HEK293 (cell line): ENCODE data around the gene PLSCR1.

ENCODE experiments used
- CTCF ChIA-PET: fragments of 350-600 bp; formaldehyde crosslinking; extraction: SDS; loops from one replicate; lab custom pipeline; 2021; ENCODE audit warnings: antibody characterized with exemption; lab: Yijun Ruan, JAX
- POLR2A ChIA-PET: fragments of 300-600 bp; formaldehyde crosslinking; extraction: SDS; loops from one replicate; lab custom pipeline; 2020; ENCODE audit warnings: antibody characterized with exemption, inconsistent platforms; lab: Yijun Ruan, JAX
- H3K27ac ChIP-seq: fragments of 200-500 bp; sonication (Bioruptor generic); 2 replicates; pipeline ENCODE4 v1.5.1; 2014; ENCODE audit warnings: low read depth, low read length, control low read depth, inconsistent platforms; ENCODE audit errors: extremely low read depth
- H3K36me3 ChIP-seq, 2 experiments: fragments of 200-500 bp in 1 of 2; sonication (Bioruptor generic) in 1 of 2; 1 replicate in 1 of 2; 2 replicates in 1 of 2; pipeline ENCODE4 v1.5.1; 2014 to 2017; ENCODE audit warnings: inconsistent platforms in 2 of 2, low read length in 2 of 2; ENCODE audit not compliant: control insufficient read depth in 2 of 2, insufficient read depth in 1 of 2
- H3K4me1 ChIP-seq: fragments of 200-500 bp; sonication (Bioruptor generic); 2 replicates; pipeline ENCODE4 v1.5.1; 2014; ENCODE audit warnings: mild to moderate bottlenecking, low read length, inconsistent platforms; ENCODE audit not compliant: control insufficient read depth, insufficient read depth
- H3K4me3 ChIP-seq: 2 replicates; pipeline ENCODE4 v1.5.1; 2011; ENCODE audit warnings: low read depth, mild to moderate bottlenecking, control low read depth, low read length, moderate library complexity
- H3K9me3 ChIP-seq: fragments of 200-500 bp; sonication (Bioruptor generic); 2 replicates; pipeline ENCODE4 v1.5.1; 2014; ENCODE audit warnings: low read depth, low read length, inconsistent platforms; ENCODE audit not compliant: control insufficient read depth, insufficient read depth
- ATF2 ChIP-seq: fragments of 450-650 bp; formaldehyde crosslinking; IDR thresholded peaks from 2 replicates; pipeline ENCODE4 v1.5.1; 2016; ENCODE audit warnings: missing biosample characterization, missing genetic modification characterization, low read depth
- GFI1B ChIP-seq: fragments of 450-650 bp; formaldehyde crosslinking; IDR thresholded peaks from 2 replicates; pipeline ENCODE4 v1.5.1; 2016; ENCODE audit warnings: missing biosample characterization, missing genetic modification characterization
- GLIS1 ChIP-seq: fragments of 450-650 bp; formaldehyde crosslinking; IDR thresholded peaks from 2 replicates; pipeline ENCODE4 v1.5.1; 2016; ENCODE audit warnings: missing biosample characterization, missing genetic modification characterization
- HOXA7 ChIP-seq: sonication (generic); formaldehyde crosslinking; IDR thresholded peaks from 2 replicates; pipeline ENCODE4 v1.8.1; 2022; ENCODE audit warnings: missing genetic modification reagents, borderline replicate concordance
- KLF7 ChIP-seq: fragments of 450-650 bp; formaldehyde crosslinking; IDR thresholded peaks from 2 replicates; pipeline ENCODE4 v1.5.1; 2016; ENCODE audit warnings: missing biosample characterization, missing genetic modification characterization, borderline replicate concordance
- MEIS1 ChIP-seq: sonication (generic); formaldehyde crosslinking; IDR thresholded peaks from 2 replicates; pipeline ENCODE4 v1.8.1; 2022; ENCODE audit warnings: missing genetic modification reagents, mild to moderate bottlenecking, borderline replicate concordance
- SALL2 ChIP-seq: fragments of 450-650 bp; formaldehyde crosslinking; IDR thresholded peaks from 2 replicates; pipeline ENCODE4 v1.5.0; 2017; ENCODE audit warnings: missing biosample characterization, mild to moderate bottlenecking, missing genetic modification characterization, borderline replicate concordance
- SCRT1 ChIP-seq: fragments of 450-650 bp; formaldehyde crosslinking; IDR thresholded peaks from 2 replicates; pipeline ENCODE4 v1.5.1; 2016; ENCODE audit warnings: missing biosample characterization, missing genetic modification characterization, borderline replicate concordance
- SP2 ChIP-seq: fragments of 450-650 bp; formaldehyde crosslinking; IDR thresholded peaks from 2 replicates; pipeline ENCODE4 v1.5.1; 2016; ENCODE audit warnings: missing biosample characterization, missing genetic modification characterization
- SP7 ChIP-seq: fragments of 450-650 bp; formaldehyde crosslinking; IDR thresholded peaks from 2 replicates; pipeline ENCODE4 v1.5.1; 2016; ENCODE audit warnings: missing biosample characterization, missing genetic modification characterization
- TCF7L2 ChIP-seq: IDR thresholded peaks from 2 replicates; pipeline ENCODE4 v1.6.1; 2011; ENCODE audit warnings: low read depth, mild to moderate bottlenecking, inconsistent platforms, low read length, moderate library complexity, borderline replicate concordance
- WT1 ChIP-seq: fragments of 450-650 bp; formaldehyde crosslinking; IDR thresholded peaks from 2 replicates; pipeline ENCODE4 v1.5.1; 2016; ENCODE audit warnings: missing biosample characterization, missing genetic modification characterization
- ZFHX2 ChIP-seq: fragments of 450-650 bp; formaldehyde crosslinking; conservative IDR thresholded peaks from 2 replicates; pipeline ENCODE4 v1.5.1; 2016; ENCODE audit warnings: missing biosample characterization, missing genetic modification characterization
- ZNF132 ChIP-seq: fragments of 450-650 bp; formaldehyde crosslinking; IDR thresholded peaks from 2 replicates; pipeline ENCODE4 v1.5.1; 2017; ENCODE audit warnings: missing biosample characterization, missing genetic modification characterization, borderline replicate concordance
- ZNF16 ChIP-seq: fragments of 450-650 bp; formaldehyde crosslinking; IDR thresholded peaks from 2 replicates; pipeline ENCODE4 v1.5.1; 2016; ENCODE audit warnings: low read depth, missing biosample characterization, missing genetic modification characterization
- ZNF169 ChIP-seq: fragments of 450-650 bp; formaldehyde crosslinking; IDR thresholded peaks from 2 replicates; pipeline ENCODE4 v1.5.1; 2016; ENCODE audit warnings: missing biosample characterization, missing genetic modification characterization
- ZNF223 ChIP-seq: fragments of 450-650 bp; formaldehyde crosslinking; IDR thresholded peaks from 2 replicates; pipeline ENCODE4 v1.5.1; 2016; ENCODE audit warnings: missing biosample characterization, missing genetic modification characterization
- ZNF280D ChIP-seq: fragments of 450-650 bp; formaldehyde crosslinking; IDR thresholded peaks from 2 replicates; pipeline ENCODE4 v1.5.1; 2016; ENCODE audit warnings: missing biosample characterization, missing genetic modification characterization
- ZNF311 ChIP-seq: fragments of 450-650 bp; formaldehyde crosslinking; IDR thresholded peaks from 2 replicates; pipeline ENCODE4 v1.5.1; 2017; ENCODE audit warnings: missing biosample characterization, missing genetic modification characterization, borderline replicate concordance
- ZNF433 ChIP-seq: fragments of 450-650 bp; formaldehyde crosslinking; IDR thresholded peaks from 2 replicates; pipeline ENCODE4 v1.5.1; 2016; ENCODE audit warnings: missing biosample characterization, missing genetic modification characterization, low read depth
- ZNF501 ChIP-seq: fragments of 450-650 bp; formaldehyde crosslinking; IDR thresholded peaks from 2 replicates; pipeline ENCODE4 v1.5.1; 2016; ENCODE audit warnings: missing biosample characterization, missing genetic modification characterization
- ZNF596 ChIP-seq: fragments of 450-650 bp; IDR thresholded peaks from 2 replicates; pipeline ENCODE4 v1.5.0; 2018; ENCODE audit warnings: missing biosample characterization, mild to moderate bottlenecking, missing genetic modification characterization, moderate library complexity
- ZNF621 ChIP-seq: fragments of 450-650 bp; formaldehyde crosslinking; IDR thresholded peaks from 2 replicates; pipeline ENCODE4 v1.5.1; 2017; ENCODE audit warnings: missing biosample characterization, missing genetic modification characterization
- ZNF626 ChIP-seq: fragments of 450-650 bp; sonication (Bioruptor Pico); formaldehyde crosslinking; IDR thresholded peaks from 2 replicates; pipeline ENCODE4 v1.5.1; 2018; ENCODE audit warnings: missing biosample characterization, missing genetic modification characterization, inconsistent platforms
- ZNF639 ChIP-seq: fragments of 450-650 bp; formaldehyde crosslinking; IDR thresholded peaks from 2 replicates; pipeline ENCODE4 v1.5.1; 2016; ENCODE audit warnings: missing biosample characterization, missing genetic modification characterization
- ZNF645 ChIP-seq: fragments of 450-650 bp; formaldehyde crosslinking; IDR thresholded peaks from 2 replicates; pipeline ENCODE4; 2016; ENCODE audit warnings: missing biosample characterization, missing genetic modification characterization
- ZNF677 ChIP-seq: fragments of 450-650 bp; IDR thresholded peaks from 2 replicates; pipeline ENCODE4 v1.5.0; 2018; ENCODE audit warnings: missing biosample characterization, mild to moderate bottlenecking, missing genetic modification characterization, moderate library complexity
- ZNF768 ChIP-seq: fragments of 450-650 bp; formaldehyde crosslinking; IDR thresholded peaks from 2 replicates; pipeline ENCODE4 v1.5.1; 2018; ENCODE audit warnings: missing biosample characterization, mild to moderate bottlenecking, missing genetic modification characterization
- ZNF785 ChIP-seq: fragments of 450-650 bp; formaldehyde crosslinking; IDR thresholded peaks from 2 replicates; pipeline ENCODE4 v1.5.1; 2016; ENCODE audit warnings: missing biosample characterization, missing genetic modification characterization

PLSCR1 gene

GRCh38 chr3:146473726-146474125, 70.7 kb downstream of the PLSCR1 start (continued):
- TF ChIP-seq ATF2 = no peak
- TF ChIP-seq SP7 (tag by site-specific recombination) = no peak

GRCh38 chr3:146472611-146473010, 71.8 kb downstream of the PLSCR1 start:
- H3K36me3 ChIP-seq = no peaks in the 10 kb centered on the region
- H3K27ac ChIP-seq = no peak overlapping the region
- H3K9me3 ChIP-seq = no peaks in the 10 kb centered on the region
- no peak overlapping the region for H3K4me3 ChIP-seq
- TF ChIP-seq GLIS1 (tag by site-specific recombination) (no peak), ZNF621 (tag by site-specific recombination) (no peak), ZNF311 (tag by site-specific recombination) (no peak), ZNF501 (tag by site-specific recombination) (no peak), ZNF169 (tag by site-specific recombination) (no peak), HOXA7 (CRISPR knock-in tag) (no peak), ZNF677 (no peak), SCRT1 (tag by site-specific recombination) (no peak), ZNF132 (tag by site-specific recombination) (no peak), ZNF639 (tag by site-specific recombination) (no peak), MEIS1 (CRISPR knock-in tag) (no peak), ZNF596 (tag by site-specific recombination) (no peak), ZNF645 (tag by site-specific recombination) (no peak), ZNF785 (no peak), TCF7L2 (no peak), SP2 (tag by site-specific recombination) (no peak), WT1 (no peak), ZFHX2 (tag by site-specific recombination) (no peak), KLF7 (tag by site-specific recombination) (no peak)
- H3K4me1 ChIP-seq = no peaks in the 10 kb centered on the region
- ChIA-PET POLR2A (no interaction called here), CTCF (no interaction called here)

GRCh38 chr3:146471012-146471411, 73.4 kb downstream of the PLSCR1 start:
- no peak overlapping the region for H3K27ac ChIP-seq
- CTCF ChIA-PET = no interaction called here
- H3K4me3 ChIP-seq = no peak overlapping the region
- POLR2A ChIA-PET = no interaction called here
- H3K36me3 ChIP-seq = no peaks in the 10 kb centered on the region
- H3K4me1 ChIP-seq = no peaks in the 10 kb centered on the region
- no peaks in the 10 kb centered on the region for H3K9me3 ChIP-seq
- TF ChIP-seq GFI1B (no peak), ZNF16 (no peak), SALL2 (no peak), ZNF626 (tag by site-specific recombination) (no peak), ZNF768 (tag by site-specific recombination) (no peak), ZNF280D (tag by site-specific recombination) (no peak), ZNF433 (no peak), ZNF223 (no peak)
